Loucy (cell line): ENCODE results near the gene CGGBP1.

Experiments
- H2AFZ ChIP-seq: fragments of 200-600 bp; sonication (generic); 2 replicates; pipeline ENCODE4 v1.6.0; 2016; ENCODE audit warnings: antibody characterized with exemption, mild to moderate bottlenecking, low read length, moderate library complexity
- H3F3A ChIP-seq: fragments of 200-600 bp; 2 replicates; pipeline ENCODE4 v1.6.0; 2016; ENCODE audit warnings: antibody characterized with exemption, low read depth, mild to moderate bottlenecking
- H3K27me3 ChIP-seq: fragments of 200-600 bp; sonication (generic); 2 replicates; pipeline ENCODE4 v1.6.1; 2014; ENCODE audit warnings: low read length, mild to moderate bottlenecking; ENCODE audit not compliant: insufficient read depth, poor library complexity, severe bottlenecking
- H3K36me3 ChIP-seq: fragments of 200-600 bp; sonication (generic); 2 replicates; pipeline ENCODE4 v1.6.1; 2016; ENCODE audit warnings: low read length; ENCODE audit not compliant: insufficient read depth
- H3K4me1 ChIP-seq: fragments of 200-600 bp; sonication (generic); 2 replicates; pipeline ENCODE4 v1.5.1; 2014; ENCODE audit warnings: low read length, mild to moderate bottlenecking; ENCODE audit not compliant: insufficient read depth, poor library complexity, severe bottlenecking
- H3K4me2 ChIP-seq: fragments of 200-600 bp; sonication (generic); 2 replicates; pipeline ENCODE4 v1.6.0; 2014; ENCODE audit warnings: antibody characterized with exemption, low read length, low read depth, mild to moderate bottlenecking; ENCODE audit not compliant: poor library complexity, severe bottlenecking
- H3K4me3 ChIP-seq: fragments of 200-600 bp; sonication (generic); 2 replicates; pipeline ENCODE4 v1.5.1; 2014; ENCODE audit warnings: low read length, mild to moderate bottlenecking, mixed read lengths; ENCODE audit not compliant: poor library complexity, severe bottlenecking
- H3K79me2 ChIP-seq: fragments of 200-600 bp; sonication (generic); 2 replicates; pipeline ENCODE4 v1.6.1; 2014; ENCODE audit warnings: low read length; ENCODE audit not compliant: insufficient read depth
- H3K9ac ChIP-seq: fragments of 200-600 bp; sonication (generic); 2 replicates; pipeline ENCODE4 v1.6.0; 2014; ENCODE audit warnings: mild to moderate bottlenecking, low read depth, low read length, moderate library complexity; ENCODE audit not compliant: poor library complexity, severe bottlenecking
- H3K9me2 ChIP-seq: fragments of 200-600 bp; sonication (generic); replicated peaks from 2 replicates; pipeline ENCODE4 v1.6.1; 2016; ENCODE audit warnings: low read depth, low read length, mixed read lengths
- H3K9me3 ChIP-seq: fragments of 200-600 bp; sonication (generic); 2 replicates; pipeline ENCODE4 v1.6.1; 2014; ENCODE audit warnings: mild to moderate bottlenecking, antibody characterized with exemption, low read length, low read depth; ENCODE audit not compliant: insufficient read depth
- H4K20me1 ChIP-seq: fragments of 200-600 bp; sonication (generic); 2 replicates; pipeline ENCODE4 v1.6.0; 2014; ENCODE audit warnings: antibody characterized with exemption, low read length, mild to moderate bottlenecking; ENCODE audit not compliant: insufficient read depth, poor library complexity, severe bottlenecking
- EZH2phosphoT487 ChIP-seq: fragments of 200-600 bp; IDR thresholded peaks from 2 replicates; pipeline ENCODE4 v1.6.1; 2018; ENCODE audit warnings: antibody characterized with exemption, mild to moderate bottlenecking, moderate library complexity, borderline replicate concordance
- TF ChIP-seq, protein P1 (sequence below): fragments of 200-600 bp; sonication (generic); conservative IDR thresholded peaks from 2 replicates; pipeline ENCODE4 v1.5.1; 2014; ENCODE audit warnings: mild to moderate bottlenecking, antibody characterized with exemption, low read length

CGGBP1 gene

GRCh38 chr3:88057630-88058305 is 1.0 kb downstream of the CGGBP1 start:
- H4K20me1 ChIP-seq, result peaks cover 81% of the 10 kb centered on the region
- peak overlapping the region; percentile 85 for H3K9ac ChIP-seq
- peaks cover 14% of the 10 kb centered on the region; the same call in 1 of the 2 replicates for H3K36me3 ChIP-seq
- no peaks in the 10 kb centered on the region for H3F3A ChIP-seq
- H3K27me3 ChIP-seq, result no peaks in the 10 kb centered on the region
- peak overlapping the region; percentile 84 for H3K4me2 ChIP-seq
- H3K79me2 ChIP-seq, result peaks cover 80% of the 10 kb centered on the region
- H2AFZ ChIP-seq, result peak overlapping the region; percentile 82
- H3K4me1 ChIP-seq, result peaks cover 55% of the 10 kb centered on the region
- peak overlapping the region; percentile 81 for H3K4me3 ChIP-seq
- H3K9me2 ChIP-seq, result no peaks in the 10 kb centered on the region
- TF ChIP-seq, protein P1, sequence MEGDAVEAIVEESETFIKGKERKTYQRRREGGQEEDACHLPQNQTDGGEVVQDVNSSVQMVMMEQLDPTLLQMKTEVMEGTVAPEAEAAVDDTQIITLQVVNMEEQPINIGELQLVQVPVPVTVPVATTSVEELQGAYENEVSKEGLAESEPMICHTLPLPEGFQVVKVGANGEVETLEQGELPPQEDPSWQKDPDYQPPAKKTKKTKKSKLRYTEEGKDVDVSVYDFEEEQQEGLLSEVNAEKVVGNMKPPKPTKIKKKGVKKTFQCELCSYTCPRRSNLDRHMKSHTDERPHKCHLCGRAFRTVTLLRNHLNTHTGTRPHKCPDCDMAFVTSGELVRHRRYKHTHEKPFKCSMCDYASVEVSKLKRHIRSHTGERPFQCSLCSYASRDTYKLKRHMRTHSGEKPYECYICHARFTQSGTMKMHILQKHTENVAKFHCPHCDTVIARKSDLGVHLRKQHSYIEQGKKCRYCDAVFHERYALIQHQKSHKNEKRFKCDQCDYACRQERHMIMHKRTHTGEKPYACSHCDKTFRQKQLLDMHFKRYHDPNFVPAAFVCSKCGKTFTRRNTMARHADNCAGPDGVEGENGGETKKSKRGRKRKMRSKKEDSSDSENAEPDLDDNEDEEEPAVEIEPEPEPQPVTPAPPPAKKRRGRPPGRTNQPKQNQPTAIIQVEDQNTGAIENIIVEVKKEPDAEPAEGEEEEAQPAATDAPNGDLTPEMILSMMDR, result peak; percentile 38
- no peak for TF ChIP-seq EZH2phosphoT487
- no peaks in the 10 kb centered on the region for H3K9me3 ChIP-seq

DNA sequence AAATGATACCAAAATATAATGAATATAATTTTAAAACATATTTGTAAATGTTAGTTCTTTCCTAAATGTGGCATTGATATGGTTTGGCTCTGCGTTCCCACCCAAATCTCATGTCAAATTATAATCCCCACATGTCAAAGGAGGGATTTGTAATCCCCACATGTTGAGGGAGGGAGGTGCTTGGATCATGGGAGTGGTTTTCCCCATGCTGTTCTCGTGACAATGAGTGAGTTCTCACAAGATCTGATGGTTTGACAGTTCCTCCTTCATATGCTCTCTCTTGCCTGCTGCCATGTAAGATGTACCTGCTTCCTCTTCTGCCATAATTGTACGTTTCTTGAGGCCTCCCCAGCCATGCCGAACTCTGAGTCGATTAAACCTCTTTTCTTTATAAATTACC is 12.0 kb downstream of the CGGBP1 start:
- H4K20me1 ChIP-seq, result no peaks in the 10 kb centered on the region
- H3K9me2 ChIP-seq, result no peaks in the 10 kb centered on the region
- no peaks in the 10 kb centered on the region for H3F3A ChIP-seq
- H3K4me2 ChIP-seq, result peak overlapping the region; percentile 2
- no peaks in the 10 kb centered on the region for H3K36me3 ChIP-seq
- H3K9ac ChIP-seq, result no peak overlapping the region
- TF ChIP-seq, protein P1, result no peak
- TF ChIP-seq EZH2phosphoT487, result no peak
- H3K9me3 ChIP-seq, result no peaks in the 10 kb centered on the region
- no peak overlapping the region for H3K4me3 ChIP-seq
- no peaks in the 10 kb centered on the region for H3K27me3 ChIP-seq
- H3K79me2 ChIP-seq, result no peaks in the 10 kb centered on the region
- no peak overlapping the region for H2AFZ ChIP-seq
- H3K4me1 ChIP-seq, result no peaks in the 10 kb centered on the region

GRCh38 chr3:88044411-88044810 is 14.4 kb downstream of the CGGBP1 start:
- Histone ChIP-seq H3K4me3 (no peak overlapping the region), H3F3A (no peaks in the 10 kb centered on the region)

More at GRCh38 chr3:88044411-88044810, 14.4 kb downstream of the CGGBP1 start:
- no peak overlapping the region for H3K4me2 ChIP-seq
- H3K9me3 ChIP-seq, result no peaks in the 10 kb centered on the region
- TF ChIP-seq EZH2phosphoT487, result no peak
- TF ChIP-seq, protein P1, result no peak
- no peaks in the 10 kb centered on the region for H3K27me3 ChIP-seq
- no peaks in the 10 kb centered on the region for H3K36me3 ChIP-seq
- no peak overlapping the region for H3K9ac ChIP-seq
- H3K9me2 ChIP-seq, result no peaks in the 10 kb centered on the region
- H4K20me1 ChIP-seq, result no peaks in the 10 kb centered on the region
- no peaks in the 10 kb centered on the region for H3K4me1 ChIP-seq
- H3K79me2 ChIP-seq, result no peaks in the 10 kb centered on the region
- no peak overlapping the region for H2AFZ ChIP-seq
